Measurements from ENCODE around the gene KCNMB1.

The KCNMB1 gene

DNA sequence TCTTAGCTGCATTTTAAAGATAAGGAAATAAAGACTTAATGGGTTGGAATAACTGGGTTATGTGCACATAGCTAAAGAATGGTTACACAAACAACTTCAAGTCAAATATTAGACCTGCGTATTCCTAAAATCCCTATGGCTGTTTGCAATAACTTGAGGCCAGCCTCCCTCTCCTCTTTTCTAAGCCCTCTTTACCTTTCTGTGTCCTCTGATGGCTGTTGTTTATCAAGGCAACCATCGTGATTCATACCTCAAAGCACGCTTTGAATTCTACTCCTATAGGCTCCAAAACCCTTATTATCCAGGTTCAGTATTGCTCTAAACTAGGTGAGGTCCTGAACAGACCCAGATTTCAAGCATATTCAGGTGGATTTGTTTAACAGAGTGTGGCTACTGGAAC, 46.0 kb downstream of the KCNMB1 start:
- Mint-ChIP-seq H3K27me3 (peaks cover 4% of the 10 kb centered on the region), H3K9me3 (no peaks in the 10 kb centered on the region), H3K36me3 (no peaks in the 10 kb centered on the region), H3K27ac (no peak overlapping the region), H3K4me1 (peaks cover 12% of the 10 kb centered on the region), H3K4me3 (no peak overlapping the region)

DNA sequence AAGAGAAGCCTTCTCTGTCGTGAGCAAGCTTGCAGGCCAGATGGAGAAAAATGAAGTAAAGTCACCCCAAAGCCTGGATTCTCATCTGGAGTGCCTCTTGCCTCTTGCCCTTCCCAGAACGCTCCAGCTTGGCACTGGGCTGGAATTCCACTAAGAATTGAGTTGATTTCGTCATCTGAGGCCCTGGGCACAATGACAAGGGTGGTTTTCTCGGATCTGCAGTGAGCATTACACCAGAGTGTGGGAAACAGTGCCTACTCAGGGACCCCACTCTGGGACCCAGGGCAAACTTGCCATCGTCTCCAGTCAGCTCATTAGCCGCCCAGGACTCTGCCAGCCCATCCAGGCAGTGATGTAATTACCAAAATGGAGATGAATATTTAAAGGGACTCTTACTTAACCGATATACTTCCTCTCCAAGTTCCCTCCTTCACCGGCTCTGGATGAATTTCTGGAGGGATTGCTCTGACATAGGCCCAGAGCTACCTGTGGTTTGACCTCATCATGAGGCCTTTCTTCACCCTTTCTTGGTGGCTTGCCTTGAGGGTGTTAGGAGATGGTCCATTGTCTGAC, 46.9 kb downstream of the KCNMB1 start:
- Mint-ChIP-seq H3K27me3 (no peaks in the 10 kb centered on the region), H3K4me3 (no peak overlapping the region), H3K4me1 (peaks cover 21% of the 10 kb centered on the region), H3K27ac (no peak overlapping the region), H3K36me3 (no peaks in the 10 kb centered on the region), H3K9me3 (no peaks in the 10 kb centered on the region)

DNA sequence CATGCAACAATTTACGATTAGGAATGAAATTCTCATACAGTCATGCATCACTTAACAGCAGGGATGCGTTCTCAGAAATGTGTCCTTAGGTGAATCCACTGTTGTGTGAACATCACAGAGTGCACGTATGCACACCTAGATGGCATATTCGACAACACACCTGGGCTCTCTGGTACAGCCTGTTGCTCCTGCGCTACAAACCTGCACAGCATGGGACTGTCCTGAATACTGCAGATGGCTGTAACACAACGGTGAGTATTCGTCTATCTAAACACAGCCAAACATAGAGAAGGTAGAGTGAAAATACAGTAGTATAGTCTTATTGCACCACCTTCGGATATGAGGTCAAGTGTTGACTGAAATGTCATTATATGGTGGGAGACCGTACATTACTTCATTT, 47.6 kb downstream of the KCNMB1 start:
- Mint-ChIP-seq H3K9me3 (no peaks in the 10 kb centered on the region), H3K4me1 (peaks cover 28% of the 10 kb centered on the region), H3K4me3 (no peak overlapping the region), H3K27ac (no peak overlapping the region), H3K27me3 (no peaks in the 10 kb centered on the region), H3K36me3 (no peaks in the 10 kb centered on the region)

DNA sequence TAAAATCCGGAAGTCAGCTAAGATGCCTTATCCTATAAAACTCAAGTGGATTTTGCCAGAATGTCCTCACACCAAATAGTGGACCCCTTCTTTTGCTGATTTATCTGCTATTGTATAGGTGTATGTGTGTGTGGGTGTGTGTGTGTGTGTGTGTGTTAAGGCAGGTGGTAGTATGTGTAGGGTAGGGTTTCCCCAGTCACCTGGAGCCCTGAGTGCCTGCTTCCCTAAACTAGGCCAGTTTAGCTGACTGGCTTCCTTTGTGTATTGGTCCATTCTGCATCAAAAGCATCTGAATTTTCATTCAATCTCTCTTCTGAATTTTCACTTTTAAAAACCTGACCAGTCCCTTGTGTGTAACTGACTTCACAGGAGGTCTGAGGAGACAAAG, 49.4 kb downstream of the KCNMB1 start:
- no peak overlapping the region for H3K27ac Mint-ChIP-seq
- H3K4me1 Mint-ChIP-seq = peaks cover 45% of the 10 kb centered on the region
- H3K4me3 Mint-ChIP-seq = no peak overlapping the region
- no peaks in the 10 kb centered on the region for H3K36me3 Mint-ChIP-seq
- no peaks in the 10 kb centered on the region for H3K9me3 Mint-ChIP-seq
- no peaks in the 10 kb centered on the region for H3K27me3 Mint-ChIP-seq

DNA sequence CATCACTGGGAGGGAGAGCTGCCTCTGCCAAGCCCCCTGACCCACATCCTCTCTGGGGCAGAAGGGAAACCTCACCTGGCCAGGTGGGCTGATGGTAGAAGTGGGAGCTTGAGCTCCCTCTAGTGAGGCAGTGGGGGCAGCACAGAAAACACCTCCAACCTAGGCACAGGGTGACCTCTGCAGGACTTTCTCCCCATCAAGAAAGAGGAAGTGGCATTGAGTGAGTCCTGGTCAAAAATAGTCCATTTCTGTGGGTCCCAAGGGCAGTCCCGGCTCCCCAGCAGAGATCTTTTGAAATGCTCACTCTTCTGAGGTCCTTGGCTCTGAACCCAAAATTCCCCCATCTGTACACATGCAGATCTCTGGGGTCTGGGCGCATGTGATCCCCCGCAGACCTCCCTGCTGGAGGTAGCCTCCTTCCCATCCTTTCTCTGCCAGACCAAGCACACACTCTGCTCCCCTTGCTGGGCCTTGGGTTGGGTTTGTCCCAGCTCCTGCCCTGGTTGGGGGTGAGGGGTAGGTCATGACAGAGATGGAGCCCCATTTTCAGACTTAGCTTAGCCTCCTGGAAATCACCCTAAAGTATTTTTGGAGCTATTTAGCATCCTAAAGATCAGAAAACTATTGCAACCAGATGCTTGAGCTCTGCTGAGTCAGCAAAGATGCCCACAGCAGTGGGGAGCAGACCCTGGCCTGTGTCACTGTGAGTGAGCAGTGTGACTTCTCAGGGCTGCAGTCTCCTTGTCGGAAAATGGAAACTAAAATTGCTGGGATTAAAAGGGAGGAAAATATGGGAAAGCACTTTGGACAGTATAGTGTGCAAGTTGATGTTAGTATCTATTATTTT, 50.0 kb downstream of the KCNMB1 start:
- H3K4me1 Mint-ChIP-seq = peaks cover 51% of the 10 kb centered on the region
- no peaks in the 10 kb centered on the region for H3K36me3 Mint-ChIP-seq
- no peak overlapping the region for H3K4me3 Mint-ChIP-seq
- no peaks in the 10 kb centered on the region for H3K9me3 Mint-ChIP-seq
- H3K27ac Mint-ChIP-seq = peak overlapping the region; percentile 52
- H3K27me3 Mint-ChIP-seq = no peaks in the 10 kb centered on the region

DNA sequence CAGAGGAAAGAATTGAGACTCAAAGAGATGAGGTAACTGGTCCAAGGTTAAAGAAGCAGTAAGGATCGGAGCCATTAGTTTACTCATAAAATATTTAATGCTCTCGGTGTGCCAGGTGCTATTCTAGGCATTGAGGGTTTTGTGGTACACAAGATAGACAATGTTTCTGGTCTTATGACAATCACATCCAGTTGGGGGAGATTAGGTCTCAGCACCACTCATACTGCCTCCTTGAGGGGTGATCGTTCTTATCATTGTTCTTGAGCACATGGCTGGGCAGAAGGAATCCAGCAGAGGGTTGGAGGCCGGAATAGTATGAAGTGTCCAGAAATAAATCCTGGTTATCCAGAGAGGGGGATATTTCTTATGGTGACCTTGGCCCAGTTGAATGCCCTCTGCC, 50.9 kb downstream of the KCNMB1 start:
- no peaks in the 10 kb centered on the region for H3K36me3 Mint-ChIP-seq
- no peaks in the 10 kb centered on the region for H3K27me3 Mint-ChIP-seq
- no peak overlapping the region for H3K4me3 Mint-ChIP-seq
- no peaks in the 10 kb centered on the region for H3K9me3 Mint-ChIP-seq
- H3K27ac Mint-ChIP-seq = peak overlapping the region; percentile 73
- peaks cover 60% of the 10 kb centered on the region for H3K4me1 Mint-ChIP-seq

DNA sequence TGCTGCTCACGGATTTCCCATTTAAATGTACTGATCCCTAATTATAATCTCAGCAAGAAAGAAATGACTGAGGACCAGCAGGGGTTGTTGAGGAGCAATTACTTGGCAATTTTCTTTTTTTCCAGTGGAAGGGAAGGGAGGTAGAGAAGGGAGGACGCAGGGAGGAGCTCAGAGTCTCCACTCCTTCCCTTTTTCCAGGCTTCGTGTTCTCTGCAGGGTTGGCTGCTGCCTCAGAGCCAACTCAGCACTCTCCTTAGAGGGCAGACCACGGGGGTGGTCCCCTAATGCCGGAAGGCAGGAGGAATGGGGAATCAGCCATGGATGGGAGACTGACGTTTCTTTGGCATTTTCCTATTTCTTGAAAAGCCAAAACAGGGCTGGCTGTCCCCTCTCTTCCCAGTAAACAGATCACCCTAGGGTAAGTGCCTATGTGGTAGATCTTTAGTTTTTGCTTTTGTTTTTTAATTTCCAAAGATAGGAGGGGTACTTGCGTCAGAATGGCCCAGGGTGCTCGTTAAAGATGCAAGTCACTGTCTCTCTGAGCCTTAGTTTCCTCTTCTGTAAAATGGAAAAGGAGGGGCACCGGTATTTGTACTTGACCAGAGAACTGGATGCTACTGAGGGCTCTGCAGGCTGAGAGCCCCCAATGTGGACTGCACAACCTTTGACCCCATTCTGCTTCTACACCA, 52.0 kb downstream of the KCNMB1 start:
- H3K4me3 Mint-ChIP-seq = no peak overlapping the region
- no peaks in the 10 kb centered on the region for H3K36me3 Mint-ChIP-seq
- H3K27ac Mint-ChIP-seq = peak overlapping the region; percentile 92
- H3K4me1 Mint-ChIP-seq = peaks cover 71% of the 10 kb centered on the region
- H3K27me3 Mint-ChIP-seq = no peaks in the 10 kb centered on the region
- no peaks in the 10 kb centered on the region for H3K9me3 Mint-ChIP-seq

DNA sequence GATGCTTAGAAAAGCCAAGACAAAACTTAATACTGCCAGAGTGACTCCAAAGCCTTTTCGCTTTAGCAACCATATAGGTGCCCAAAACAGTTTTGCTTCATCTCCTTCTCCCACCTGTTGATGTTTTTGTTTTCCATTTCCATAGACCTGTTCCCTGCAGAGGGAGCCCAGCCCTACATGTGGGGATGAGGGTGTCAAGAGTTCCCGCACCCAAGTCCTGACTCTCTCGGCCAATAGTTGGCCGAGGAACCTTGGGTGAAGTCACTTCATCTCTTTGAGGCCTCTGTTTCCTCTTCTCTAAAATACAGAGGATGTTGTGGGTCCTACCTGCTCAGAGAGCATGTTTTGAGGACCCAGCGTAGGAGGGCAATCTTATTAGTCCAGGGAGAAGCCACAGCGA, 53.1 kb downstream of the KCNMB1 start:
- Mint-ChIP-seq H3K36me3 (no peaks in the 10 kb centered on the region), H3K4me3 (peak overlapping the region; percentile 49), H3K4me1 (peaks cover 76% of the 10 kb centered on the region), H3K9me3 (no peaks in the 10 kb centered on the region), H3K27ac (peak overlapping the region; percentile 92), H3K27me3 (no peaks in the 10 kb centered on the region)

DNA sequence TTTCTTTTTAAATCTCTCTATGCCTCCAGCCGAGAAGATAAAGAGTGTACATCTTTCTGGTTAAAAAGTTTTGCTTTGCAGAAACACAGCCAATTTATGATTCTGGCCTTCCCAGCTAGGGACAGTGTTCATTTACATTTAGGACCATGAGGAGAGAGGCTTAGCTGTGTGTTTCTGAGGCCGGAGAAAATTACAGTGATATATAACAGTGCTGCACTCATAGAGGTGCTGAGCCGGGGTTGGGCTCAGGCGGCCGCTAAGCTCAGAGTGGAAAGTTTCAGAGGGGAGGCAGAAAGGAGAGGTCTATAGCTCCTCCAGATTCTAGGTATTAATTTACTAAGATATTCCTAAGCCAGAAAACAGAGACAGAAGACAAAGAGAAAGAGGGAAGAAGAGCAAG, 54.5 kb downstream of the KCNMB1 start:
- no peaks in the 10 kb centered on the region for H3K27me3 Mint-ChIP-seq
- H3K27ac Mint-ChIP-seq = no peak overlapping the region
- no peaks in the 10 kb centered on the region for H3K36me3 Mint-ChIP-seq
- peak overlapping the region; percentile 87 for H3K4me3 Mint-ChIP-seq
- no peaks in the 10 kb centered on the region for H3K9me3 Mint-ChIP-seq
- H3K4me1 Mint-ChIP-seq = peaks cover 76% of the 10 kb centered on the region

DNA sequence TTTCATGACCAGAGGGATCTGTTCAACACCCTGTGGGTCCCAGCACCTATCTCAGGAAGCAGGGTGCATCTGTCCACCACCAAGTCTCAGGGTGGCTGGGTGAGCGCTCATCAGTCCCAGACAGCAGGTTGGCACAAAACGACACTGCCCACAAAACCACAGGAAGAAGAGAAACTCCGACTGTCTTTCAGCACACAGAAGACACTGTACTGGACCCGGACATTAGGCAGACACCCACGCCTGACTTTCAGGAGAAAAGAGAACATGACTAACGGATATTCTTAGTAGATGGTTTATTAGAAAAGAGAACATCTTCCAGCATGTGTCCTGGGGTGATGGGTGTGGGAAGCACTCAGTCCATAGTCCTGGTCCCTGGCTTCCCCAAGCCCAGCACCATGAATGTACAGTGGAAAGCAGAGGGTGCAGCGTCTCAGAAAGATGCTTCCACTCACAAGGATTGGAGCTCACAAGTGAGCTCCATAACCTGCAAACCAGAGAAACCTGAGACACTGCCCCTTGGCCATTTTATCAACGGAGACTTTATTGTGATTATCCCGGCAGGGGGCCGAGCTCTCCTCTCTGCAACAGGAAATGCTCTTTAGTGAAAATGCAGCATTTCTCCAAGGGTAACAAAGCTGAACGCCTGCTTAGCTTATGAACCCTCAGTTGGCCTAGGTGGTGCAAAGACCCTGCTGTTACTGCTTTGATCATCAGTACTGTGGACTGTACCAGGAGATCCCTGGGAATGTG, 55.8 kb downstream of the KCNMB1 start:
- Mint-ChIP-seq H3K4me1 (peaks cover 65% of the 10 kb centered on the region), H3K27ac (no peak overlapping the region), H3K9me3 (no peaks in the 10 kb centered on the region), H3K27me3 (no peaks in the 10 kb centered on the region), H3K4me3 (peak overlapping the region; percentile 87), H3K36me3 (no peaks in the 10 kb centered on the region)

DNA sequence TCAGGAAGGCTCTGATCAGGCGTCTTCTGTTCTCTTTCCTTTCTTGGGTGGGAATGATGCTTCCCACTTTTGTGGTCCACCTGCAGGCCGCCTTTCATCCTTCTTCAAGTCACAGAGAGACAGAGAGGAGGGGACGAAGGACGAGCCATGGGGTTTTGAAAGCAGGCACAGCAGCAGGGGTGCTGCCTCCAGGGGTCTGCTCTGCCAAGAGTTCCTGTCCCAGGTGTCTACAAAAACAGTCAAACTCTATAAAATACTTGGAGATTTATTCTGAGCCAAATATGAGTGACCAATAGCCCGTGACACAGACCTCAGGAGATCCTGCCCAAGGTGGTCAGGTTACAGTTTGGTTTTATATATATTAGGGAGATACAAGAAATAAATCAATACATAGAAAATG, 57.1 kb downstream of the KCNMB1 start:
- Mint-ChIP-seq H3K4me1 (peaks cover 52% of the 10 kb centered on the region), H3K27me3 (no peaks in the 10 kb centered on the region), H3K4me3 (no peak overlapping the region), H3K9me3 (no peaks in the 10 kb centered on the region), H3K27ac (no peak overlapping the region), H3K36me3 (no peaks in the 10 kb centered on the region)

DNA sequence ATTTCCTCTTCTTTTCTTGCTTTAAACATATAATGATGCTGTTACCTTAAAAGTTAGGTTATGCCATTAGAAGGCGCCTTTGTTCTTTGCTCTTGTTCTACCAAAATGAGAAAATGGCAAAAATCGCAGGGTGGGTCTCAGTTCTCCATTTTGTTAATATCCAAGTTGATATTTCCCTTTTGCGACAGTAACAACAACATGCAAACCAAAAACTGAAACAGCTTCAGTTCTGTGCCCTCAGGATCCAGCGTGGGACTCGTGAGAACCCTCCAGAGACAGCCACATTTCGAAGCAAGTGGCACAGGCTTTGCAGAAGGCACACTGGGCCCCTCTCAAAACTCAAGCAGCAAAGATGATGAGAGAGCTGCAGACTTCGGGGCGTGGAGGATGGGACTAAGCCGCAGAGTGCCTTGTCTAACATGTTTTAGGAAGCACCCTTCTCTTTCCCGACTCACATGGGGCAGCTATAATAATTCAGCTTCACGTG, 58.6 kb downstream of the KCNMB1 start:
- H3K27ac Mint-ChIP-seq = no peak overlapping the region
- no peaks in the 10 kb centered on the region for H3K9me3 Mint-ChIP-seq
- H3K4me1 Mint-ChIP-seq = peaks cover 41% of the 10 kb centered on the region
- no peaks in the 10 kb centered on the region for H3K36me3 Mint-ChIP-seq
- no peak overlapping the region for H3K4me3 Mint-ChIP-seq
- no peaks in the 10 kb centered on the region for H3K27me3 Mint-ChIP-seq

DNA sequence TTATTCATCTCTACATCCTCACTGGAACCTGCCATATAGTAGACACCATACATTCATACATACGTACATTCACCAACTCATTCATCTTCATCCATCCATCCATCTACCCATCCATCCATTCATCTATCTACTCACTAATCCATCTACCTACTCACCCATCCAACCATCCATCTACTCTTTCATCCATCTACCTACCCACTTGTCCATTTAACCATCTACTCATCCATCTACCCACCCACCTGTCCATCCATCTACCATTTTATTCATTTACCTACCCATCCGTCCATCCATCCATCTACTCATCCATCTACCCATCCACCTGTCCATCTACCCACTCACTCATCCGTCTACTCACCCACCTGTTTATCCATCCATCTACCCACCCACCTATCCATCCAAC, 59.6 kb downstream of the KCNMB1 start:
- Mint-ChIP-seq H3K27ac (no peak overlapping the region), H3K36me3 (peaks cover 2% of the 10 kb centered on the region), H3K9me3 (no peaks in the 10 kb centered on the region), H3K4me3 (no peak overlapping the region), H3K4me1 (peaks cover 37% of the 10 kb centered on the region), H3K27me3 (no peaks in the 10 kb centered on the region)

DNA sequence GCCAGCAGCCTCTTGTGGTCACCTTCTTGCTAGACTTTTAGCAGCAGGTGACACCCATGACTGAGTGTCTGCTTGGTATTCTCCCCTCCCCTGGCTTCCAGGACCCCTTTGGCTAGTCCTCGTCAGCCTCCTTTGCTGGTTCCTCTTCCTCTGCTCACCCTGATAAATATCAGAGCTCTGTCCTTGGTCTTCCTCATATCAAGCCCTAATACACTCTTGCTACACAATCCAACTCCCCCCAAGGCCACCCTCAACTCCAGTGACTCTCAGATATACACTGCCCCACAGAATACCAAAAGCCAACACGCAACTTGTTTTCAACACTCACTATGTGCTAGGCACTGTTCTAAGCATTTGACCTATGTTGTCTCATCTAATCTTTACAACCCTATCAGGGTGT, 61.3 kb downstream of the KCNMB1 start:
- Mint-ChIP-seq H3K36me3 (peaks cover 2% of the 10 kb centered on the region), H3K9me3 (no peaks in the 10 kb centered on the region), H3K27ac (no peak overlapping the region), H3K4me1 (peaks cover 28% of the 10 kb centered on the region), H3K27me3 (no peaks in the 10 kb centered on the region), H3K4me3 (no peak overlapping the region)

DNA sequence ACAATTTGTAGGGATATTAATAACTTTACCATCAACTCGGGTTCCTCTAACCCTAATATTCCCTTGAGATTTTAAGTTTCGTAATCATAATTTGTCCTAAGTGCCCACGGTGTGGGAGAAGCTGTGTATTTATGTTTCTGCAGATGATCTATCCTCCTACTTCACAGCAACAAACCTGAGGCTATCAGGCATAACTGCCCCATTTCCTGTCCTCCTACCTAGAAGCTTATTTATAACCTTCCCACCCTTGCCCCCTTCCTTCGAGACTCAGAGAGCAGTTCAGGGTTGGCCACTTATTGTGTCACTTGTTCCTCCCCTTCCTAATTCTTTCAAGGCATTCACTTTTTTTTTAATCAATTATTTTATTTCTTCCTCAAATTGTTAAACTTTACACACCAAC, 62.0 kb downstream of the KCNMB1 start:
- no peaks in the 10 kb centered on the region for H3K9me3 Mint-ChIP-seq
- no peaks in the 10 kb centered on the region for H3K27me3 Mint-ChIP-seq
- H3K27ac Mint-ChIP-seq = no peak overlapping the region
- peaks cover 21% of the 10 kb centered on the region for H3K4me1 Mint-ChIP-seq
- H3K36me3 Mint-ChIP-seq = peaks cover 2% of the 10 kb centered on the region
- H3K4me3 Mint-ChIP-seq = no peak overlapping the region

All from activated naive CD4-positive, alpha-beta T cell treated with anti-CD3 and anti-CD28 coated beads, Interleukin-2, amount 50 U/mL, for 24 hours (primary cell).